Effector memory CD4-positive, alpha-beta T cell (primary cell): Measurements from ENCODE around the gene JMJD7.

Experiments used
- DNase-seq, 3 donors: peaks; one replicate each; pipeline ENCODE4 v3.0.0-alpha.2; 2020
- H3K27ac ChIP-seq: 2 replicates; pipeline ENCODE4 v1.7.0; 2013; ENCODE audit warnings: mild to moderate bottlenecking, low read length, moderate library complexity; ENCODE audit not compliant: insufficient read depth, poor library complexity, severe bottlenecking
- H3K27me3 ChIP-seq: replicated peaks from 2 replicates; pipeline ENCODE4 v1.7.0; 2013; ENCODE audit warnings: mild to moderate bottlenecking, low read length; ENCODE audit not compliant: insufficient read depth, control insufficient read depth, poor library complexity, severe bottlenecking
- H3K36me3 ChIP-seq: 2 replicates; pipeline ENCODE4 v1.7.0; 2013; ENCODE audit warnings: mild to moderate bottlenecking, low read length, moderate library complexity; ENCODE audit not compliant: control insufficient read depth, insufficient read depth
- H3K4me1 ChIP-seq: 2 replicates; pipeline ENCODE4 v1.7.0; 2013; ENCODE audit warnings: low read length, mild to moderate bottlenecking; ENCODE audit not compliant: control insufficient read depth, insufficient read depth, poor library complexity, severe bottlenecking
- H3K4me3 ChIP-seq: 2 replicates; pipeline ENCODE4 v1.7.0; 2013; ENCODE audit warnings: low read length, low read depth, mild to moderate bottlenecking; ENCODE audit not compliant: insufficient read depth, poor library complexity, severe bottlenecking
- H3K9me3 ChIP-seq: 2 replicates; pipeline ENCODE4 v1.7.0; 2013; ENCODE audit warnings: mild to moderate bottlenecking, low read length, moderate library complexity; ENCODE audit not compliant: control insufficient read depth

Gene JMJD7

DNA sequence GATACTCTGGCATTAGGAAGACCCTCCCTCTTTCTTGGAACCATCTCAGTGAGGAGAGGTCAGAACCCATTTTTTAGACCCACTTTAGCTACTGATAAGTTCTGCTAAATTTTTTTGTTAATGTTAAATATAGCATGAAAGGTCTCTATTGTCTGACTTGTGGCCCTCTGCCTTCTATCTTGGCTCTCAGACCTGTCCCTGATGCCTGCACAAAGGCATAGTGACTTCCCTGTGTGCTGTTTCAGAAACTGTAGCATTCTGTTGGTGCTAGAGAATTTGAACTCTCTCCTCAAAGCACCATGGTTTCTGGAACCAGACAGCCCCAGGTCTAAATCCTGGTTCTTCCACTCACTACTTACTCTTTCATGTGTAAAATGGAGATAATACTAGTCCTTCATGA lies 38.2 kb upstream of the JMJD7 start:
- peaks cover 10% of the 10 kb centered on the region for H3K4me1 ChIP-seq
- H3K4me3 ChIP-seq = no peak overlapping the region
- no peaks in the 10 kb centered on the region for H3K36me3 ChIP-seq
- no peaks in the 10 kb centered on the region for H3K9me3 ChIP-seq
- no peak overlapping the region for H3K27ac ChIP-seq
- DNase-seq = no peak
- no peaks in the 10 kb centered on the region for H3K27me3 ChIP-seq

DNA sequence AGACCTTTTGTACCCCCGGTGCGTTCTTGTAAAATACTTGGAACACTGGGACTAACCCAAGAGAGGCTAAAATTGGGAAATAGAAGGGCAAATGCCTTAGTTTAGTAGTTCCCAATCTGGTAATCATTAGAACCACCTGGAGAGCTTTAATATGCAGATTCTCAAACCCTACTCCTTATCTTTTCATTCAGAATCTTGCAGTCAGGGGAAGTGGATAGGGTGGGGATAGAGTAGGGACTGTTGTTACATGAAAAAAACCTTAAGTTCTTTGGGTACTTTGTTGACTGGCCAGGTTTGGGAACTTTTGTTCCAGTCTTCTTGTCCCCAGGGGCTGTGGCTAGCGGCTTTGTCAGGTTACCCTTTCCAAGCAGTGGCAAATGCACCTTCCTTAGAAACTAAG lies 37.7 kb upstream of the JMJD7 start:
- H3K4me3 ChIP-seq = no peak overlapping the region
- no peak for DNase-seq
- H3K36me3 ChIP-seq = no peaks in the 10 kb centered on the region
- H3K27me3 ChIP-seq = no peaks in the 10 kb centered on the region
- H3K4me1 ChIP-seq = peaks cover 10% of the 10 kb centered on the region
- H3K27ac ChIP-seq = no peak overlapping the region
- no peaks in the 10 kb centered on the region for H3K9me3 ChIP-seq

DNA sequence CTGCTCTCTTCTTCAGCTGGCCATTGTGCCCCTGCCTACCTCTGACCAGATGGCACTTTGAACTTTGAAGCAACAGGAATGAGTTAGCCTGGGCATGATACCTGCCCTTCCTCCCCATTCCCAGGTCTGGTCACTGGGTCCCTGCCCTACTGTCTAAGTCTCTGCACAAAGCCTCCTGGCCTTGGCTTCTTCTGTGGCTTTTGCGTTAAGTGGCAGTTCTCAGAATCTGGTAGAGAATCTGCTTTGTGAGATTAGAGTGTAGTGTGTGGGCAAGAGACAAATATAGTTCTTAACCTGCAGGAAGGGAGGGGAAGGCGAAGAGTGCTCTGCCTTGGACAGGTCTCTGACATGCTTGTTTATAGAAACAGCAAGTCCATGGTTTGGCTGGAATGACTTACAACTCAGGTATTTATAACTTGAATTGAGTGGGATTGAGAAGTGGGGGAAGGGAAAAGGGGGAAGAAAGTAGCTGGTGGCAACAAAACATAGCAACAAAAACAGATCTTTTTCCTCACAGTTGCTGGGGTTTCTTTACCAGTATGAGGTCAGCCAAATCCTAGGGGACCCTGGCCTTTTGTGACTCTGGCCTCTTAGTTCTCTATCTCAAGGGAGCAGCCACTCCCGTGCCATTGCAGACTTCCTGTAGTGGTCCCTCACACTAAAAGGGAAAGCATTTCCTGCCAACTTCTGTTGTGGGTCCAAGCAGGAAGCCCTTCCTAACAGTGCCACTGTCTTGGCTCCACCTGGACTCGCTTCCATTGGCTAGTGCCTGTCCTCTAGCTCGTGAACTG lies 36.9 kb upstream of the JMJD7 start:
- H3K36me3 ChIP-seq = no peaks in the 10 kb centered on the region
- peaks cover 10% of the 10 kb centered on the region for H3K4me1 ChIP-seq
- no peaks in the 10 kb centered on the region for H3K27me3 ChIP-seq
- no peak overlapping the region for H3K27ac ChIP-seq
- DNase-seq = no peak
- H3K9me3 ChIP-seq = no peaks in the 10 kb centered on the region
- H3K4me3 ChIP-seq = no peak overlapping the region

DNA sequence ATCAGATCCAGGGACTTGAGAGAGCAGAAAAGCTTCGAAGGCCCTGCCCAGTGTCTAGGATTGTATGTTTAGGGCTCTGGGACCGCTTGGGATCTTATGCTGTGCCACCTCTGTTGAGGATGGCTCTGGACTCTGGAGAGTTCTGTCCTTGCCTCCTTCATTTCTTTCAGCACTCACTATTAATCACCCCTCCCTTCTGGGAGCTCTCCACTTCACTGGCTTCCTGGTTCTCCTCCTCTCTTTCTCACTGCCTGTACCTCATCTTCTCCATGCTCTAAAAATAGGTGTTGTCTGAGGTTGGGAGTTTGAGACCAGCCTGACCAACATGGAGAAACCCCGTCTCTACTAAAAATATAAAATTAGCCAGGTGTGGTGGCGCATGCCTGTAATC lies 36.4 kb upstream of the JMJD7 start:
- H3K4me1 ChIP-seq = peaks cover 10% of the 10 kb centered on the region
- no peak overlapping the region for H3K27ac ChIP-seq
- H3K4me3 ChIP-seq = no peak overlapping the region

DNA sequence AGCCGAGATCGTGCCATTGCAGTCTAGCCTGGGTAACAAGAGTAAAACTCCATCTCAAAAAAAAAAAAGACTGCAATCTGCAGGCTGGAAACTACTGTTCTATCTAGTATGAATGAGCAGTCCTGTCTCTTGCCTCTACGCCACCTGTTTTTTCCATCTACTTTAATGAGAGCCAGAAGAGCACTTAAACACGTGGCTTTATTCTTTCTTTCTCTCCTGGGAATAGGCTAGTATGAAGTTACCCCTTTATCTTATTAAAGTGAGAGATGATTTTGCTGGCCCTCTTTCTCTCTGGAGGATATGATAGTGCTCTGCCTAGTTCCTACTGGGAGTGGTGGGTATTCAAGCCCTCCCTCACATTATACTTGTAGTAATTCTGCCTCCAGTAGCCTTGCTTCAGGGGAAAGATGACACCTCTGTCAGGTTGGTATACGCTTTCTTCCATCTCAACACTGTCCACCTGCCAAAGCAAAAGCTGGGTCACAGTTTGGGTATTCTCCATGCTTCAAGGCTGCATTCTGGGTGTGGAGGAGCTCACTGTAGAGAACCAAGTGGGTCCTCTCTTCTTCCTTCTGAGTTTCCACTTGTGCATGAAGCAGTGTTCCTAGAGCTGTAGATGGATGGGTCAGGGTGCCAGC lies 35.8 kb upstream of the JMJD7 start:
- Histone ChIP-seq H3K4me1 (peaks cover 10% of the 10 kb centered on the region), H3K27me3 (no peaks in the 10 kb centered on the region), H3K36me3 (no peaks in the 10 kb centered on the region), H3K9me3 (no peaks in the 10 kb centered on the region), H3K27ac (no peak overlapping the region), H3K4me3 (no peak overlapping the region)
- DNase-seq = no peak

More for the DNA sequence above, 36.4 kb upstream of the JMJD7 start:
- no peaks in the 10 kb centered on the region for H3K9me3 ChIP-seq
- H3K36me3 ChIP-seq = no peaks in the 10 kb centered on the region
- H3K27me3 ChIP-seq = no peaks in the 10 kb centered on the region
- no peak for DNase-seq

DNA sequence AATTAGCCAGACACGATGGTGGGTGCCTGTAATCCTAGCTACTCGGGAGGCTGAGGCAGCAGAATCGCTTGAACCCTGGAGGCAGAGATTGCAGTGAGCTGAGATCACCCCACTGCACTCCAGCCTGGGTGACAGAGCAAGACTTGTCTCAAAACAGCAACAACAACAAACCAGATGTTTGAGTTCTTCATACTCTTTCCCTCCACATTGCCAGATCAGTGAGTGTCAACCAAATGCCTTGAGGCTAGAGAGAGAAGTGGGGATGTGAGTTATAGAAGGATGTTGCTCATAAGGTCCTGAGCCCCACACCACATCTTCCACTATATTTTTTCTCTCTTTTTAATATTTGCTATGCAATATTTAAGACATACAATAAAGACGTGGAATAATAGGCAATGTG lies 33.8 kb upstream of the JMJD7 start:
- no peaks in the 10 kb centered on the region for H3K27me3 ChIP-seq
- H3K27ac ChIP-seq = no peak overlapping the region
- H3K9me3 ChIP-seq = no peaks in the 10 kb centered on the region
- no peak overlapping the region for H3K4me3 ChIP-seq
- DNase-seq = no peak
- H3K4me1 ChIP-seq = peaks cover 10% of the 10 kb centered on the region
- no peaks in the 10 kb centered on the region for H3K36me3 ChIP-seq

DNA sequence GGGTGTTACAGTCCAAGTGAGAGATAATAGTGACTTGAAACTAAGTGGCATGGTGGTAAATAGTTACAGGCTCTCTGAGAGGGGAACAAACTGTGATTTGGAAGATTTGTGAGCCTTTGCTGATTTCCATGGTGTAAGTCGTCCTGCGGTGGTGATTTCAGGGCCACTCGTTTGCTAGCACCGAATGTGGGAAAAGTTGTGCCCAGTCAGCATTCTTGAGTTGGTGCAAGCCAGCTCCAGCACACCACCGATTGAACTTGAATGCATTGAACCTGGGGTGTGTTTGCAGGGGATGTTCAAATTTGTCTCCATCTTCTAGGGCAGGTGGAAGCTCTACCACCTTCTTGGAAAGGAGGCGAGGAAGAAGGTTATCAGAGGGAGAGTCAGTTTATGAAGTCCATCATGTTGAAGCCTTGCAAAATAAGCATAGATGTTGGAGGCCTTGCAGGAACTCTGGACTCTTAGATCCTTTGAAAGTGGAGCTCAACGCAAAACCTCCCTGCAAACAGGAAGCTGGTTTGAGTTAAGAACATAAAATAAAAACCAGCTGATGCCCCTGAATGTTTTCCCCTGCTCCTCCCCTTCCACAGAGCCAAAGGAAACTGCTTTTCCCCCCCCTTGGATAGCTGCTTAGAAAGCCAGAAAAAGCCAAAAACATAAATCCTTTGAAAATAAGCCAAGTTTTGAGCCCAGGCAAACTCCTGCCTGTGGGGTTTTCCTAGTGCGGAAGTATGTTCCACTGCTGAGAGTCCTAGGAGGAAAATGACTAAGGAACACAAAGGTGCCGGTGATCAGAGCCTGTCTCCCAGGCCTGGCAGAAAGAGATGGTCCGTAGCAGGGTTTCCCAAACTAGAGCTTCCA lies 31.7 kb upstream of the JMJD7 start:
- peaks cover 3% of the 10 kb centered on the region for H3K4me1 ChIP-seq
- no peak overlapping the region for H3K27ac ChIP-seq
- no peak overlapping the region for H3K4me3 ChIP-seq

DNA sequence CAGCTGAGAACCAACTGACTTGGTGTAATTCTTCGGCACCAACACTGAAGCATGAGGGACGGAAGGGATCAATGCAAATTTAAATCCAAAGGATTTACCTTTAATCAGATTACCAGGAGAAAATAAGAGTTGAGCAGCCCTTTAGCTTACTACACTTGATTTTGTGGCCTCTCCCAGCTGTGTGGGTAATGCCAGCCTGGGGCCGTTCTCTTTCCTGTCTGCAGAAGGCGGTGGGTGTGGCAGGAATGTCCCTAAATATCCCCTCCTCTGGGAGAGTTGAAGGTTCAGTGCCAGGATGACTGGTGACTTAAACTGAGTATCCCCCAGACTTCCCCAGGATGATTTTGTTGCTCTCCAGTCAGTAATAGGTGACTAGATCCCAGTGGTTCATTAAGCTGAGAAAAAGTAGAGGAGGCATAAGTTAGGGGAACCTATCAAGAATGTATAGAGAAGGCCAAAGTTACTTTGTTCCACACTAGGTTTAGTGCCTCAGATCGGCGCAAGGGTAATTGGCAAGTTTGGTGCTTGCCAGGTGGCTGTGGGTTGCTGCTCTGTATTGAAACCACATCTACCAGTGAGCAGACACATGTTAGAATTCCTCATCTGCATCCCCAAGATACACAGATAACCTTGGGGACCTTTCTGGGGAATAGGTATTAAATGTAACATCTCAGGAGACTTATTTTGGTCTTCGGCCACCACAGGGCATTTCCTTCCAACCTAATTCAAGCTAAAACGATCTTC lies 30.5 kb upstream of the JMJD7 start:
- Histone ChIP-seq H3K4me3 (no peak overlapping the region), H3K9me3 (no peaks in the 10 kb centered on the region), H3K27ac (no peak overlapping the region), H3K36me3 (peaks cover 6% of the 10 kb centered on the region), H3K27me3 (no peaks in the 10 kb centered on the region), H3K4me1 (no peaks in the 10 kb centered on the region)
- no peak for DNase-seq

More for the DNA sequence above, 31.7 kb upstream of the JMJD7 start:
- DNase-seq = no peak
- Histone ChIP-seq H3K36me3 (peaks cover 6% of the 10 kb centered on the region), H3K9me3 (no peaks in the 10 kb centered on the region), H3K27me3 (no peaks in the 10 kb centered on the region)

DNA sequence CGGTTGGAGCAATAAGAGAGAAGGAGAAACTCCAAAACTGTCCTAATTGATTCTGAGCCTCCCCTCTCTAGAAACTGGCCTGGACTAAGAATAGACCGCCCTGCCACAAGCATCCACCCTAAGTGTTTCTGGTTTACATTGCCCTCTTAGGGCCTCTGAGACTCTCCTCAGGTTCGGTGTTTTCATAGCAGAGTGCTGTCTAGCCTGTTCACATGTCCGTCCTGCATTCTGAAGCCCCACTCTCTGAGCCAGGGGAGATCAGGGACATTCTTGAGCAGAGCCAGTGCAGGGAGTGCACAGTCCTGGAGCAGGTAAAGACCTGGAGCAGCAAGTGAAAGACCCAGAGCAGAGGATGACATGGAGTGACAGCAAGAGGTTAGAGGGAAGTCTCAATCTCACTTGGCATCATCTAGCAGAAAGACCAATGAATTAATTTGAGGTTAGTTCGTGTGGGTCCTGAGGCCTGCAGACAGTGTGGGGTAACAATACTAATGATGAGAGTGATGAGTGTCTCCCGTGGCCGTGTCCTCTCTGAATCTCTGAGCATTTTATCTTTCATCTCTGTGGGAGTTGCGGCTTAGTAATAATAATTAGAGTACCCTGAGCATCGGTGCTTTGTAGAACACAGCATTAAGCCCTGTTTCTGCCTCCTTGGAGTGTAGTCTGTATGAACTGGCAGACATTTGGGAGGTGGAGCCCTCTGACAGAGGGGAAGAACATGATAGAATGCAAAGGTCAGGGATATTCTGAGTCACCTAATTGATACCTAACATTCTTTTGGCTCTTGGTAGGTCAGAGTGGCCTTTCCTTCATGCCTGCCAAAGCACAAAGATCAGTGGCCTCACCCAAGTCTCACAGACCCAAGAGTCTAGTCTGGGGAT lies 29.0 kb upstream of the JMJD7 start:
- no peak overlapping the region for H3K4me3 ChIP-seq
- DNase-seq = no peak
- peaks cover 6% of the 10 kb centered on the region for H3K36me3 ChIP-seq
- H3K9me3 ChIP-seq = no peaks in the 10 kb centered on the region
- H3K27me3 ChIP-seq = no peaks in the 10 kb centered on the region
- no peaks in the 10 kb centered on the region for H3K4me1 ChIP-seq
- H3K27ac ChIP-seq = no peak overlapping the region
